NCI-H2227 (cell line): Measurements from ENCODE around the gene IQGAP2.

Experiments
- DNase-seq: peaks from one replicate; lab custom pipeline; 2025; ENCODE audit not compliant: unreplicated experiment; lab: John Stamatoyannopoulos, UW

Gene IQGAP2

GRCh38 chr5:76443066-76443800 lies 40.1 kb downstream of the IQGAP2 start:
- no peak for DNase-seq

DNA sequence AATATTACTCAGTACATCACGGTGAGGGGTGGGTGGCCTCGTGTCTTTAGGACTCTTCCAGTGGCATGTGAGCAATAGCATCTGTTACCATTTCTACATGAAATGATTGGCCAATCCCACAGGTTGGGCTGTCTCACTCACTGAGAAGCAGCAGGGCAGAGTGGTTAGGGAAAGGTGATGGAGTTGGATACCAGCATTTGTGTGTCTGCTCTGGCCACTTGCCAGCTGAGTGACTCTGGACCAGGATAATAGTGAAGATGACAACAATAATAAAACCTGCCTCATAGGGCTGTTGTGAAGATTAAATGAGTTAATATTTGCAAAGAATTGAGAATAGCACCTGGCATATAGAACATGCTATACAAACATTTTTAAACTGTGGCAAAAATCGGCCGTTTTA lies 42.0 kb downstream of the IQGAP2 start:
- DNase-seq, result no peak

DNA sequence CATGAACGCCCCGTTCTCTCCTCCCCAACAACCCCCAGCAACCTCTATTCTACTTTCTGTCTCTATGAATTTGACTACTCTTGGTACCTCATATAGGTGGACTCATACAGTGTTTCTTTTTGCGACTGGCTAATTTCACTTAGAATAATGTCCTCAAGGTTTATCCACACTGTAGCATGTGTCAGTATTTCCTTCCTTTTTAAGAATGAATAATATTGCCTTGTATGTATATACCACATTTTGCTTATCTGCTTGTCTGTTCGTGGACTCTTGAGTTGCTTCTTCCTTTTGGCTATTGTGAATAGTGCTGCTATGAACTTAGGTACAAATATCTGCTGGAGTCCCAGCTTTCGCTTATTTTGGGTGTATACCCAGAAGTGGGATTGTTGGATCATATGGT lies 42.7 kb downstream of the IQGAP2 start:
- DNase-seq, result no peak

- DNase-seq, result no peak
These were observed 43.7 kb downstream of the IQGAP2 start for GRCh38 chr5:76446776-76447175.

GRCh38 chr5:76449606-76450005 lies 46.5 kb downstream of the IQGAP2 start:
- DNase-seq, result no peak

- DNase-seq, result no peak
These were observed 47.0 kb downstream of the IQGAP2 start for GRCh38 chr5:76450054-76450453.

DNA sequence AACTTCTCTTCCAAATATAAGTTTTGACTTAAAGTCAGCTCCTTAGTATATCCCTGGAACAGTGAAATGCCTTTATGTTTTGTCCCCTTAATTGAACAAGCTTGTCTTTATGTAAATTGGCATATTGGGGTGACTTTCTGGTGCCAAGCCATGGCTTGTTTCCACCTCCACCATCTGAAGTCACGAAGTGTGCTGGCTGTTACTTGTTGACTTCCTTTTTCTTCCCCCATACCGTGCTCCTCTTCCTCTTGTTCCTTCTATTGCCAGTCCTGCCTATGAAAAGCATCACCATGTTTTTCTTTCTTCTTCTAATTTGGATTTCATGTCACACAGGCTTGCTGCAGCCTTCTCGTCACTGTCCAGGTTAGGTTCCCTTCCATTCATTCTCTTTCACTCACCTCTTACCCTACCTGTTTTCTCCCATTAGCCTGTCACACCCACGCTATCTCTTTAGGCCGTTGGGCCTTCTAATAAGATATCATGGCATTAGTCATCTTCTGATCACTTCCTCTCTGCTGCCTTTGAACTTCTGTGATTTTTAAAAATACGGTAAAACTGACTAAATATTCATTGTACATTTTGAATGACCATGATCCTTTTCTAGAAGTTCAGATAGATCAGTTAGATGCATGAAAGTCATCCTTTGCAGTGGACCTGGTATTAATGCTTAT lies 48.1 kb downstream of the IQGAP2 start:
- no peak for DNase-seq

- no peak for DNase-seq
These were observed 52.5 kb downstream of the IQGAP2 start for GRCh38 chr5:76455531-76456133.

DNA sequence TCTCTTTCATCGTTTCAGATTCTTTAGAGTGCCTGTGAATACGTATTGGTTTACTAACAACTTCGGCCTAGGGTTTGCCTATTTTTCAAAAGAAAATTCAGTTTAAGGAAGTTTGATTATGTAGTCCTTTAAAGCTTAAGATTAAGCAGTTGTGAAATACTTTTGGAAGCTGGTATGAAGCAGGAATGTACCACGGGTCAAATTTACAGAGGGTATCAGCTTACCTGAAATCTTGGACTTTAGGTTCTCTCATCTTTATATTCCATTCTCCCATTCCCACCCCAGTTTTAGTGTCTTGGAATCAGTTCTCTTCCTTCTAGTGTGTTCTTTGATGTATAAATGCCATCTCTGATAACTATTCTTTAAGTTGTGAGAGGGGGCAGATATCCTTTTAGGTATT lies 53.2 kb downstream of the IQGAP2 start:
- no peak for DNase-seq

DNA sequence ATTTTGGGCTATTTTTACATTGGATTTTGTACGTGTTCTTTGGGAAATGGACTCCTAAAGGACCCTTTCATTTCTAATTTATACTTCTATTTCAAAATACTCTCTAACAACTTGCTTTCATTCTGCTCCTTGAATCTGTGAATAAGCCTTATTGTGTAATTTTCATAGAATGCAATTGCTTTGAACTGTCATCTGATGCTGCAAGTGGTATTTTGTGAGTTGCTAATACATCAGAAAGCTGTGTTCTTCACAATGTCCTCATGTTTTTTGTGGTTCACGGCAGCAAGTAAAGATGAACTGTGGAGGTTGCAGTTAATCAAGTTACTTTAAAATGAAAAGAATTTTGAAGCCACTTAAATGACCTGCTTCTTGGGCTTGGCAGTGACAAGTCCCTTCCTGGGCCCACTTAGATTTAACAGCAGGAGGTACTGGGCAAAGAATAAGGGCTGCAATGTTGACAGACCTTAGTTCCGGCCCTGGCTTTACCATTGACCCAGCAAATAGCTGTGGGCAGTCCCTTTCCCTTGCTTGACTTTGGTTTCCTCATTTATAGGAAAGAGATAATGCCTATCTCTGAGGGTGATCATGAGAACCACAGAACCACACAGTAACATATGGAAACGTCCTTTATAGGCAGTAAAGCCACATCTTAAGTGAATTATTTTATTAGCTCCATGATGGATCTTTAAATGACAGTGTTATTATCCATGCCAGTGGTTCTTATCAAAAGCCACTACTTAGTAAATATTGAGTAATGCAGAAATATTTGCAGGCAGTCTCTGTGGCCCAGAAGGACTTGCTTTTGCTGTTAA lies 54.8 kb downstream of the IQGAP2 start:
- DNase-seq, result no peak

DNA sequence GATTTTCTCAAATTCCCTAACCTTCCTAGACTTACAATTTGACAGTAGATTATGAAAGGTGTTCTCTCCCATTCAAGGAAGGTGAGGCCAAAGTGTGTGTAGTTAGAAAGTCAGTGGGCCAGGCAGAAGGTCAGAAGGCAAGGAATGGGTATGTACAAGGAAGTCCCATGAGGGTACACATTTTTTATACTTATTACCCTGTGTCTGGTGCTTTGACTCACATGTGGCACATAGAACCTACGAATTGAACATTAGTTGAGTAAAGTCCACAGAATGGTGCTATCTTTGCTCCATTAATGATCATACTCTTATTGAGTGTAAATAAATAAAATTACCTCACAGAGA lies 55.4 kb downstream of the IQGAP2 start:
- no peak for DNase-seq

DNA sequence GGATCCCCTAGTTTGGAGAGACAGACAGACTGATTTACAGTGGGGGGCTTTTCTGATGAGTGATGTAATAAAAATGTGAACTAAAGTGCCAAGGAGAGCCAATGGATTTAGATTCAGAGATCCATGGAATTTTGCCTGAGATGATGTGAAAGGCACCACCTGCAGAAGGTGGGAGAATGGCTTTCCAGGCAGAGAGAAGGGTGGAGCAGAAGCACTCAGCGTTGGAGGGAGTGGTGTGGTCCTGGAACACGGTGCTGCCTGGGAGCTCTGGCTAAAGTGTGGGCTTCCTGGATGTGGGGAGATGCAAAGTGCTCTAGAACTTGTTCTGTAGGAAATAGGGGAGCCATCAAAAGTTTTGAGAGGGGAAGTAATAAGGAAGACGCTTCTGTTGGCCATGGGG lies 57.0 kb downstream of the IQGAP2 start:
- DNase-seq, result no peak

DNA sequence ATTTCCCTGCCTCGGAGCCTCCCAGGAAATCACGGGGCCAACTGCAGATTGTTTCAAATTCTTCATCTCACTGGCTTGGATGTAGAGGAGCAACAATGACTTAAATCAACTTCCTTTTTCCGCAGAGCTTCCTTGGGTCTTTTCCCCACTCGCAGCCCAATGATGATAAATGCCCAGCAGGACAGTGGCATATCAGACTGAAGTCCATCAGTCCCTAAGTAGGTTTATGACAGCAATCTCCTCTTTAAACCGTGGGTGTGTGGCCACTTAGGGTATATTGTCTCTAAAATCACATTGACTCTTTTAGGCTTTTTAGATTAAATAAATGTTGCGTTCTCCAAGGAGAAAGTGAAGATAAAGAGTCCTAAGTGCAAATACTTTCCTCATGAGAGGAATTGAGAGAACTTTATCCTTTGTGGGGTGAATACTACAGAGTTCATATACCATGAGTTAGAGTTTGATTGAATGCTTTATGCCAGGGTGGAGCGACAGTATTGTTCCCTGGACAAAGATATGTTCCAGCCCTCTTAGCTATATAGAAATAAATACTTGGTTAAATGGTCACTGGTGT lies 59.1 kb downstream of the IQGAP2 start:
- DNase-seq, result no peak

GRCh38 chr5:76467216-76467615 lies 64.1 kb downstream of the IQGAP2 start:
- no peak for DNase-seq

GRCh38 chr5:76468635-76469425 lies 65.7 kb downstream of the IQGAP2 start:
- no peak for DNase-seq

DNA sequence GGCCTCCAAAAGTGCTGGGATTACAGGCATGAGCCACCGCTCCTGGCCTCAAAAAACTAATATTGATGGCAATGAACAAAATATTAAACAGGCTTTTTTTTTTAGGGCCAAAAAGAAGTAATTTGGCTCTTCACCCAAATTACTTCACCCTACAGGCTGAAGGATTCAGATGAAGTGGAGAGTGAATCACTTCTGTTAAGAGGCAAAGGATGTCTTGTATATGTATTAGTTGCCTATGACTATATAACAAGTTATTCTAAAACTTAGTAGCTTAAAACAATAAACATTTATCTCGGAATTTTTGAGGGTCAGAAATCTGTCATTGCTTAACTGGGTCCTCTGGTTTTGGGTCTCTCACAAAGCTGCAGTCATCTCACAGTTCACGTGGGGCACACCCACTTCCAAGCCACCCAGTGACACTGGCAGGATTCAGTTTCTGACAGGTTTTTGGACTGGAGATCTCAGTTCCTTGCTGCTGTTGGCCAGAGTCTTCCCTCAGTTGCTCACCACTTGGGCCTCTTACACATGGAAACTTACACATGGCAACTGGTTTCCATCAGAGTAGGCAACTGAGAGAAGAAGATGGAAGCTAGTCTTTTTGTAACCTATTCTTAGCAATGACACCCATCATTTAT lies 66.7 kb downstream of the IQGAP2 start:
- DNase-seq, result no peak

- DNase-seq, result no peak
These were observed 67.9 kb downstream of the IQGAP2 start for GRCh38 chr5:76470976-76471375.

DNA sequence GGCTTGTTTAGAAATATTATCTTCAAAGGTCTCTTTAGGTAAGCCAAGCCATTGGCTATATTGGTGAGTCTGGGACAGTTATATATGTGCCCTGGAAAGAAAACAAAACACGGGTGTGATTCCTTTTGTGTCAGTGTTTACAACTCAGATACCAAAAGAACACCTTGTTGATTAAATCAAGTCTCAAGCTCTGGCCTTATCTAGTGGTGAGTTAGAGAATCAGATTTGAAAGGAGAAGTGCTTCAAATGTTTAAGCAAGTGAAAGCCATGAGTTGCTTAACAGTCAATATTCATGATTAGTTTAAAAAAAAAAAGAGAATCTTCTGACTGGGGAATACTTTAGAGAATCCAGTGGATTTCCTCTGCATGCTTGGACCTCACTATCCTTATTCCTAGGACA lies 68.3 kb downstream of the IQGAP2 start:
- no peak for DNase-seq

DNA sequence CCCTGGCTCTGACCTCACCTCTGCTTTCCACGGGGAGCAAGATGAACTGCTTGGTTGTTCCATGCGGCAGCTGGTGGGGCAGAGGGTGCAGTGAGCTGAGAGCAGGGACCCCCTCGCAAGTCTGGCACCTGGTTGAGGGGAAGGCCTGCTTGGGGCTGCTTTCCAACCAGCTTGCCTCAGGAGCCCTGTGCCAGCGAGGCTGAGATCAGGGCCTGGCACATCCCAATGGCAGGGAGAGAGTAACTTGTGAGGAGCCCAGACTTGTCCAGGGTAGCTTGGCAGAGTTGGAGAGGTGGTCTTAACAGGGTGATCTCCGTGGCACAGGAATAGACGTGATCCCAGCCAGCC lies 68.9 kb downstream of the IQGAP2 start:
- DNase-seq, result no peak

DNA sequence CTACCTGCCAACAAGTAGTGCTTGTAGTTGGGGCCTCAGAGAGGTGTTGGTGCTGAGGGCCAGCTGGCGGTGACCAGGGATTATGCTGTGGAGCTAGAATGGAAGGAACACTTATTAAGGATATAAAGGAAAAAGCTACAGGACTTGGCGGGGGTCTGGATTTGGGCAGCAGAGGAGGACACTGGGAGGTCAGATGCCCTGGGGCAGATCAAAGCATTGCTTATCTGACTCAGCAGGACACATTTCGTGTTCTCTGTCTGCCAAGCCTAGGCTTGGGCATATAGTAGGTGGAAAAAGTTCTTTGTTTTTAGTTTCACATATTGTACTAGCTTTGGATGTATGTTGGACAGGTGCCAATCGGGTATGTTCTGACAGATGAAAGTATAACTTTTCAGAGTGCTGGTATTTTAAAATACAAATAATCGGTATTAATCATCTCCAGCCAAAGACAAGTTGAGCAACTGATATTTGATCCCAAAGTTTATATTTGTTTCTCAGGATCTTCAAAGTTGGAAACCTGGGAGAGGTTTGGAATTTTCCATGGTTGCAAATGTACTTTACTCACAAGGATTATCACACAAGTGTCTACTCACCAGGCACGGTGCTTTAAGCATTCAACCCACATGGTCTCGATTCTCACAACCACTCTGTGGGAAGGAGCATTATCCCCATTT lies 69.4 kb downstream of the IQGAP2 start:
- DNase-seq, result no peak
